ENCODE data around the gene SF3B3.

GRCh38 chr16:70522216-70523075, 1.2 kb upstream of the SF3B3 start:
- TF ChIP-seq CTCF (IDR thresholded peaks at IDR 0.05): no peak
- no peak for TF ChIP-seq POLR2A (IDR thresholded peaks at IDR 0.05)
